Stimulated activated CD8-positive, alpha-beta memory T cell treated with anti-CD3 and anti-CD28 coated beads, Interleukin-15, amount 100 ng/mL, for 4 hours (primary cell): ENCODE data around the gene KNL1.
"Not testable (repeated sequence)": the region's sequence is repeated elsewhere in the genome, so short reads cannot be mapped to it uniquely, and the experiment has no call there.

ENCODE experiments used
- DNase-seq, 2 donors: peaks; one replicate each; pipeline ENCODE4 v3.0.0-alpha.2; 2020; ENCODE audit warnings: low read depth in 2 of 2

The KNL1 gene

GRCh38 chr15:40584191-40584590, 9.9 kb upstream of the KNL1 start:
- no peak for DNase-seq

DNA sequence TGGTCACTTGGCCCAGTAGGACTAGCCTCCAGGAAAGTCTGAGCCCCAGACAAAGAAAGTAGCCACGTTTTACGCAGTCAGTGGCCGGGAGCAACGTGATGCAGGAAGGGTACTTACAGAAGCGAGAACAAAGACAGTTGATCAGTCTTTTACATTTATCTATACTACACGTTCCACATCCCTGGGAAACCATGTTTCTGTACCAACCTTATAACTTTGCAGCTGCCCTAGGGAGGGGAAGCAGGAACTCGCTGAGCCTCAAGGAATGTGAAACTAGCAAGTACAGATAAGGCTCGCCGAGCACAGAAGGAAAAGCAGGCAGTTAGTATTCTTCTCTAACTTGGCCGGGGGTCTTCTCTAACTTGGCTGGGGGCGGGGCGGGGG, 3.4 kb upstream of the KNL1 start:
- no peak for DNase-seq

- no peak for DNase-seq
These were observed 2.7 kb upstream of the KNL1 start for GRCh38 chr15:40591389-40591788.

- no peak for DNase-seq
These were observed 884 bp upstream of the KNL1 start for GRCh38 chr15:40593165-40593564.

DNA sequence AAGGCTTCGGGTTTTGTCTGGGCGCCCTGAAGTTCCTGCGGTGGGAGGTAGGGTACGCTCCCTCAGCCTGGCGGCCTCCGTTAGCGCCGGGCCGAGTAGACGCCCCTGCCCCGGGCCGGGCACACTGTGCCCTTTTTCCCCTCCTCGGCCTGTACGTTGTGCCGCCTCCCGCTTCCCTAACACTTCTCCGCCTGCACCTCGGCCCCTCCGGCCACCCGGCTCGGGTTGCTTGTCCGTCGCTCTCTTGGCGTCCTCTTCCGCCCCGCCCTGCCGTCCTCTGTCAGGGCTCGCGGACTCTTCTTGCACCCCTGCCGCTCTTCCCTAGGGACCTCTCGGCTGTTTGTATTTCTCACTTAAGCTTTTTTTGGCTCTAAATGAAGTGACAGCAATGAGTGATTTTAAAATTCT, 384 bp downstream of the KNL1 start:
- no peak for DNase-seq

- DNase-seq = no peak
These were observed 1.2 kb downstream of the KNL1 start for GRCh38 chr15:40595219-40595618.

DNA sequence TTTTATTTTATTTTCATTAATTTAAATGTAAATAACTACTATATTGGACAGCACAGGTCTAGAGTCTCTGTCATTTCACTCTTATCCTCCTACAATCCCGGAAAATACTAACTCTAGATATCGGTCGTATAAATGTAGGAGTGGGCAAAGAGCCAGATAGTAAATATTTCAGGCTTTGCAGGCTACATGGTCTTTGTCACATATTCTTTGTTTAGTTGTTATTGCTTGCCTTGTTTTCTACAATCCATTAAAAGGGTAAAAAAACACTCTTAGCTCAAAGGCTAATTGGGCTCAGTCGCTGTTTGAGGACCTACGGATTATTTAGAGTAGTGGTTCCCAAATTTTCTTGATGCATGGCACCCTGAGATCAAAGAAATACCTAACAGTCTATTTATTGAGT, 1.7 kb downstream of the KNL1 start:
- no peak for DNase-seq

- DNase-seq = no peak
These were observed 3.0 kb downstream of the KNL1 start for GRCh38 chr15:40597024-40597423.

DNA sequence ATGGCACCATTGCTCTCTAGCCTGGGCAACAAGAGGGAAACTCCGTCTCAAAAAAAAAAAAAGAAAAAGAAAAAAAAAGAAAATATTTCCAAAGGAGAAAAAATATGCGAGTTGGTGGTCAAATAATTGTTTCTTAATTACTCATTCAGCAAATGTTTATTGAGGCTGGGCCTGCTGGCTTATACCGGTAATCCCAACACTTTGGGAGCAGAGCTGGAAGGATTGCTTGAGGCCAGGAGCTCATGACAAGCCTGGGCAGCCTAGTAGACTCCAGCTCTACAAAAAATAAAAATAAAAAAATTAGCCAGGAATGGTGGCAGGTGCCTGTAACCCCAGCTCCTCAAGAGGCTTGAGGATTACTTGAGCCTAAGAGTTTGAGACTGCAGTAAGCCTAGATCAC, 4.1 kb downstream of the KNL1 start:
- no peak for DNase-seq

DNA sequence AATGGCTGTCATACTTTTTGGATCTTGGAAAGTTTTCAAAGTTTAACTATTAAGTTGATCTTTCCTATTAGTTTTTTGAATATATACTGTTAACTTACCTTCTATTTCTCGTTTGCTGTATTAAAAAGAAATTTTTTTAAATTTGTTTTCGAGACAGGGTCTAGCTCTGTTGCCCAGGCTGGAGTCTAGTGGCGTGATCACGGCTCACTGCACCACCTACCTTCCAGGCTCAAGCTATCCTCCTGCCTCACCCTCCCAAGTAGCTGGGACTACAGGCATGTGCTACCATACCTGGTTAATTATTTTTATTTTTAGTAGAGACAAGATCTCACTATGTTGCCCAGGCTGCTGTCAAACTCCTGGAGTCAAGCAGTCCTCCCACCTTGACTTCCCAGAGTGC, 4.6 kb downstream of the KNL1 start:
- no peak for DNase-seq

- DNase-seq = no peak
These were observed 6.9 kb downstream of the KNL1 start for GRCh38 chr15:40600956-40601355.

GRCh38 chr15:40603935-40604334, 9.9 kb downstream of the KNL1 start:
- DNase-seq = no peak

DNA sequence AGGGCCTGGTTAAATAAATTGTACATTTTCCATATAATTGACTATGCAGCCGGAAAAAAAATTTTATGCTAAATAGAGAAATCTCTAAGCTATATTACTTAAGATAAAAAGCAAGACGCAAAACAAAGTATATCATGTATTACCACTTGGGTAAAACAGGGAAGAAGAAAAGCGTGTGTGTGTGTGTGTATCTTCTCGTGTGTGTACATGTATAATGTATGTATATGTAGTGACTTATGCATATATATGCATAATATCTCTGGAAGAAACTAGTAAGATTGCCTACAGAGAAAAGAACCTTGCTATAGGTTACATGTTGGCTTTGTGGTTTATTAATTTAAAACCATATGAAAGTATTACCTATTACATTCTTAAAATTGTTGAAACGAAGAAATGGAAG, 19.0 kb downstream of the KNL1 start:
- DNase-seq = no peak

GRCh38 chr15:40618023-40618422, 24.0 kb downstream of the KNL1 start:
- DNase-seq = no peak

DNA sequence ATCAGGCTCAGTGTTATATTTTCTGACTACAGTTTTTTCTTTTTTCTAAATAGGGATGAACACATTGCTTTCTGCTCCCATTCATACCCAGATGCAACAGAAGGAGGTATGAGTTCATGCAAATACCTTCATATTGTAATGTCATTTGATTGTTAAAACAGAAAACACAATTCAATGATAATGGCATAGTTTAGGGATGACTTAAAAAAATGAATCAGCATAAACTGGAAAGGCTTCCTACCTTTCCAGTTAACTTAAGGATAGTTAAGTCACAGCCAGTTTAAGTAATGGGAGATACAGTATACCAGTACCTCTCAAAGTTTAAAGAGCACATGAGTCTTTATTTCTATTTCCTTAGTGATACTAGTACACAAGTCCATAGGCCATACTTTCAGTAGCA, 24.9 kb downstream of the KNL1 start:
- DNase-seq = no peak

- no peak for DNase-seq
These were observed 29.3 kb downstream of the KNL1 start for GRCh38 chr15:40623361-40623760.

DNA sequence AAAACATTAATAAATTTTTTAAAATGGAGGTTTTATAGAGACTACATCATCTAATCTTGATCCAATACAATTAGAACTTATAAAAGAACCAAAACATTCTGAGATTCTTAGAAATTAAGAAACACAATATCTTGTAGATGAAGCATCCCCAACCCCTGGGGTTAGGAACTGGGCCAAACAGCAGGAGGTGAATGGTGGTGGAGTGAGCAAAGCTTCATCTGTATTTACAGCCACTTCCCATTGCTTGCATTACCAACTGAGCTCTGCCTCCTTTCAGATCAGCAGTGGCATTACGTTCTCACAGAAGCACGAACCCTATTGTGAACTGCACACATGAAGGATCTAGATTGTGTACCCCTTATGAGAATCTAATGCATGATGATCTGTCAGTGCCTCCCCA, 36.3 kb downstream of the KNL1 start:
- no peak for DNase-seq

DNA sequence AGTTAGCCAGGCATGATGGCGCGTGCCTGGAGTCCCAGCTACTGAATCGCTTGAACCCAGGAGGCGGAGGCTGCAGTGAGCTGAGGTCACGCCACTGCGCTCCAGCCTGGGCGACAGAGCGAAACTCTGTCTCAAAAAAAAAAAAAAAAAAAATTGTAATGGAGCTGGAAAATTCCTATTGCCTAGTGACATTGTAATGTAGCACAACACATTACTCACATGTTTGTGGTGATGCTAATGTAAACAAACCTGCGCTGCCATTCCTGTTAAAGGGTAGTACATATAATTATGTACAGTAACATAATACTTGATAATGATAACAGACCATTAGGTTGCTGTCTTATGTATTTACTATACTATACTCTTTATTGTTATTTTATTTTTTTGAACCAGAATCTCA, 39.1 kb downstream of the KNL1 start:
- no peak for DNase-seq

DNA sequence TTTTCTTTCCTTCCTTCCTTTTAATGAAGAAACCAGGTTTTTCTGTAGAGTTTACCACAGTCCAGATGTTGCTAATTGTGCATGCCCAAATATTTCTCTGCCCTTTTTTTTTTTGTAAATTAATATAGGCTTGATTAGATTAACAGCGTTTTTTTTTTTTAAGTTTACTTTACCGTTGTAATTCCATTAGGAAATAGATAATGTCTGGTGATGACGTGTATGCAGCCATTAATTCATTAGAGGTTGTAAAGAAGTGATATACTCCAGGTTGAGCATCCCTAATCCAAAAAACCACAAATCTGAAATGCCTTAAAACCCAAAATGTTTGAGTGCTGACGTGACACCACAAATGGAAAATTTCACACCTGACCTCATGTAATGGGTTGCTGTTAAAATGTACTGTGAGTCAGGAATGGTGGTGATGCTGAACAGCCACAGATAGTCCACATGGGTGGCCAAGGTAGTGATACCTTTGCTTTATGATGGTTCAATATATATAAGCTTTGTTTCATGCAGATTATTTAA, 43.2 kb downstream of the KNL1 start:
- DNase-seq = no peak

GRCh38 chr15:40639677-40640076, 45.6 kb downstream of the KNL1 start:
- no peak for DNase-seq

GRCh38 chr15:40647523-40647922, 53.5 kb downstream of the KNL1 start:
- no peak for DNase-seq

GRCh38 chr15:40650479-40650878, 56.4 kb downstream of the KNL1 start:
- DNase-seq = no peak

GRCh38 chr15:40660686-40661085, 66.6 kb downstream of the KNL1 start:
- DNase-seq = no peak

- no peak for DNase-seq
These were observed 70.9 kb downstream of the KNL1 start for GRCh38 chr15:40664909-40665308.

DNA sequence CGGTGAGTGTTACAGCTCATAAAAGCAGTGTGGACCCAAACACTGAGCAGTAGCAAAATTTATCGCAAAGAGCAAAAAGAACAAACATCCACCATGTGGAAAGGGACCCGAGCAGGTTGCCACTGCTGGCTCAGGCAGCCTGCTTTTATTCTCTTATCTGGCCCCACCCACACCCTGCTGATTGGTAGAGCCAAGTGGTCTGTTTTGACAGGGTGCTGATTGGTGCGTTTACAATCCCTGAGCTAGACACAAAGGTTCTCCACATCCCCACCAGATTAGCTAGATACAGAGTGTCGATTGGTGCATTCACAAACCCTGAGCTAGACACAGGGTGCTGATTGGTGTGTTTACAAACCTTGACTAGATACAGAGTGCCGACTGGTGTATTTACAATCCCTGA, 82.2 kb downstream of the KNL1 start:
- not testable (repeated sequence) for DNase-seq
